ENCODE data around the gene AAMP. TPM values are rescaled to one million over a fixed set of nuclear protein-coding genes. Genes with fewer than 3 reads are reported as not detected.

The AAMP gene
- 105 and 126 TPM in 2 replicates for total RNA-seq

GRCh38 chr2:218269900-218270720, at the start of gene AAMP, which contains the start of gene PNKD:
AAMP (minus strand) TSS chr2:218270137; CDS start chr2:218270086, 51 bp downstream.
PNKD (plus strand) TSS chr2:218270519; CDS start chr2:218270536, 17 bp downstream.

GRCh38 chr2:218292048-218293014, 22.4 kb upstream of the AAMP start, which contains the start of gene TMBIM1:
TMBIM1 (minus strand) TSS chr2:218292503; CDS start chr2:218282141, 10,362 bp downstream.

GRCh38 chr2:218260742-218261422, 9.1 kb downstream of the AAMP start, which contains the start of gene GPBAR1:
GPBAR1 (plus strand) TSS chr2:218261015; CDS start chr2:218262725, 1,710 bp downstream.

GRCh38 chr2:218216674-218217359, 53.1 kb downstream of the AAMP start, which contains the start of gene ARPC2:
ARPC2 (plus strand) TSS chr2:218217189; CDS start chr2:218217471, 282 bp downstream.

Other genes starting within 250 kb of the AAMP start
- gene RUFY4, start 200.9 kb downstream of the AAMP start, total RNA-seq: not detected in 2 replicates
- not detected in 2 replicates for gene CXCR2, start 144.1 kb downstream of the AAMP start, total RNA-seq
- not detected in 2 replicates for gene CXCR1, start 103.2 kb downstream of the AAMP start, total RNA-seq
- gene ARPC2, start 52.9 kb downstream of the AAMP start, total RNA-seq: 290 and 337 TPM in 2 replicates
- gene GPBAR1, start 9.1 kb downstream of the AAMP start, total RNA-seq: 0.17 TPM in 1 of 2 replicates, not detected in the other
- gene PNKD, start 382 bp upstream of the AAMP start, total RNA-seq: 64.2 and 67.2 TPM in 2 replicates
- 135 and 139 TPM in 2 replicates for gene TMBIM1, start 22.4 kb upstream of the AAMP start, total RNA-seq
- gene CATIP, start 86.7 kb upstream of the AAMP start, total RNA-seq: not detected in 2 replicates
- under 0.01 and 0.30 TPM in 2 replicates for gene SLC11A1, start 112.1 kb upstream of the AAMP start, total RNA-seq
- 64.7 and 70.5 TPM in 2 replicates for gene CTDSP1, start 129.7 kb upstream of the AAMP start, total RNA-seq
- gene VIL1, start 149.0 kb upstream of the AAMP start, total RNA-seq: not detected in 2 replicates